HepG2 (cell line): ENCODE measurements around the gene CMTM3. TPM values are rescaled to one million over a fixed set of nuclear protein-coding genes. Genes with fewer than 3 reads are reported as not detected.
A peak's percentile ranks its signal among the peaks of the same experiment; 100 is the strongest.
"Not testable (repeated sequence)": the region's sequence is repeated elsewhere in the genome, so short reads cannot be mapped to it uniquely, and the experiment has no call there.

ENCODE experiments used
- ATAC-seq: fragments of 200-7000 bp; cut with Tn5 transposase; 3 replicates; pipeline ENCODE4 v1.9.1; 2020; ENCODE audit warnings: mild to moderate bottlenecking, moderate library complexity
- BruUV-seq: library from RNA; stranded (reverse); fragments of 400-500 nt; replicated peaks from 2 replicates; lab custom pipeline; 2021; lab: Mats Ljungman, UMichigan
- CTCF ChIA-PET: fragments of 300-600 bp; formaldehyde crosslinking; extraction: SDS; loops from one replicate; lab custom pipeline; 2021; ENCODE audit warnings: low total read pairs, inconsistent platforms, low intra/inter-chr PET ratio; lab: Yijun Ruan, JAX
- POLR2A ChIA-PET: fragments of 350-600 bp; sonication (Branson Sonifier 250); formaldehyde crosslinking; loops from one replicate; lab custom pipeline; 2020; ENCODE audit warnings: antibody characterized with exemption, inconsistent platforms; lab: Yijun Ruan, JAX
- DNase-seq: peaks from one replicate; pipeline ENCODE4 v3.0.0-alpha.2; 2015; ENCODE audit warnings: low spot score
- FAIRE-seq: peaks from 3 replicates; lab custom pipeline; 2011; peaks lifted over from hg19 to GRCh38; lab: Jason Lieb, UNC
- H2AFZ ChIP-seq: one replicate; pipeline ENCODE4 v1.6.1; 2011; ENCODE audit warnings: low read length, inconsistent platforms
- H3K27ac ChIP-seq: fragments of 300-600 bp; 3 replicates; pipeline ENCODE4 v1.8.0; 2011; ENCODE audit warnings: mixed run types, mild to moderate bottlenecking, mixed read lengths, low read length, inconsistent platforms; ENCODE audit not compliant: insufficient read depth; ENCODE audit errors: extremely low read length
- H3K27me3 ChIP-seq, 2 experiments: fragments of 200-600 bp in 1 of 2; 2 replicates in 1 of 2; 3 replicates in 1 of 2; pipeline versions ENCODE4 v1.6.0 to v1.8.0; 2011; ENCODE audit warnings: low read length in 2 of 2, mild to moderate bottlenecking in 2 of 2, moderate library complexity in 2 of 2, inconsistent platforms in 1 of 2; ENCODE audit not compliant: insufficient read depth in 2 of 2, control insufficient read depth in 1 of 2
- H3K36me3 ChIP-seq, 2 experiments: fragments of 200-600 bp in 1 of 2; replicated peaks in 1 of 2; 2 replicates in 1 of 2; 3 replicates in 1 of 2; pipeline versions ENCODE4 v1.5.1 to v1.8.0; 2011; ENCODE audit warnings: low read length in 2 of 2, inconsistent platforms in 1 of 2; ENCODE audit not compliant: insufficient read depth in 2 of 2, control insufficient read depth in 1 of 2
- H3K4me1 ChIP-seq: 2 replicates; pipeline ENCODE4 v1.5.1; 2012; ENCODE audit warnings: low read length, inconsistent platforms; ENCODE audit not compliant: insufficient read depth
- H3K4me2 ChIP-seq: 2 replicates; pipeline ENCODE4 v1.6.0; 2011; ENCODE audit warnings: low read depth, low read length, inconsistent platforms
- H3K4me3 ChIP-seq, 3 experiments: fragments of 200-600 bp in 1 of 3; sonication (generic), shearing (Covaris generic) in 1 of 3; replicated peaks in 1 of 3; 2 replicates each; pipeline ENCODE4 v1.5.1; 2011 to 2016; ENCODE audit warnings: low read length in 3 of 3, inconsistent platforms in 2 of 3, low read depth in 2 of 3, mild to moderate bottlenecking in 2 of 3, control low read depth in 1 of 3, mixed read lengths in 1 of 3; ENCODE audit not compliant: insufficient read depth in 1 of 3
- H3K79me2 ChIP-seq: one replicate; pipeline ENCODE4 v1.6.1; 2011; ENCODE audit warnings: low read length, inconsistent platforms; ENCODE audit not compliant: insufficient read depth
- H3K9ac ChIP-seq: 2 replicates; pipeline ENCODE4 v1.6.0; 2011; ENCODE audit warnings: mild to moderate bottlenecking, low read depth, low read length, inconsistent platforms; ENCODE audit not compliant: insufficient read depth
- H3K9me3 ChIP-seq: 2 replicates; pipeline ENCODE4 v1.5.1; 2012; ENCODE audit warnings: mild to moderate bottlenecking, low read length
- H4K20me1 ChIP-seq: 2 replicates; pipeline ENCODE4 v1.6.0; 2011; ENCODE audit warnings: inconsistent platforms, mild to moderate bottlenecking, low read length, moderate library complexity; ENCODE audit not compliant: insufficient read depth
- HOXA7 ChIP-seq: sonication (generic); formaldehyde crosslinking; IDR thresholded peaks from 2 replicates; pipeline ENCODE4 v1.8.1; 2022; ENCODE audit warnings: mild to moderate bottlenecking, missing genetic modification reagents, moderate library complexity
- IKZF5 ChIP-seq: IDR thresholded peaks from 2 replicates; pipeline ENCODE4 v1.6.1; 2018; ENCODE audit warnings: missing genetic modification reagents, mild to moderate bottlenecking, missing compliant biosample characterization
- KAT7 ChIP-seq: IDR thresholded peaks from 2 replicates; pipeline ENCODE4 v1.6.1; 2018; ENCODE audit warnings: borderline replicate concordance, missing compliant biosample characterization
- NBN ChIP-seq: fragments of 450-650 bp; conservative IDR thresholded peaks from 2 replicates; pipeline ENCODE4 v1.6.1; 2017
- RAD51 ChIP-seq: fragments of 450-650 bp; IDR thresholded peaks from 2 replicates; pipeline ENCODE4 v1.6.1; 2016; ENCODE audit warnings: borderline replicate concordance
- SNRNP70 ChIP-seq: fragments of 200-400 bp; formaldehyde crosslinking; IDR thresholded peaks from 2 replicates; pipeline ENCODE4 v1.6.1; 2017; ENCODE audit warnings: mild to moderate bottlenecking, low read depth, low read length, moderate library complexity
- SP140L ChIP-seq: sonication (generic); formaldehyde crosslinking; IDR thresholded peaks from 2 replicates; pipeline ENCODE4 v1.4.0; 2020; ENCODE audit warnings: missing genetic modification reagents, borderline replicate concordance
- SUZ12 ChIP-seq: fragments of 150-350 bp; IDR thresholded peaks from 2 replicates; pipeline ENCODE4 v1.6.1; 2014; ENCODE audit warnings: low read depth, low read length
- ZC3H13 ChIP-seq: sonication (generic); formaldehyde crosslinking; IDR thresholded peaks from 2 replicates; pipeline ENCODE4 v1.8.1; 2023; ENCODE audit warnings: mild to moderate bottlenecking, missing genetic modification reagents, moderate library complexity
- ZSCAN20 ChIP-seq: sonication (generic); formaldehyde crosslinking; IDR thresholded peaks from 2 replicates; pipeline ENCODE4 v1.4.0; 2020; ENCODE audit warnings: missing genetic modification reagents, mild to moderate bottlenecking, borderline replicate concordance
- WGBS: methylation state at CpG from one replicate; pipeline ENCODE4 v1.1.6; 2017; ENCODE audit warnings: low lambda C conversion rate; 5-methylcytosine and 5-hydroxymethylcytosine counted together
- in situ Hi-C: cut with HindIII; loops from 2 replicates; pipeline ENCODE4 v1.10.0; 2017; ENCODE audit warnings: low pct_unique_long_range_greater_than_20kb; ENCODE audit not compliant: extremely low pct_ligation_motif_present
- intact Hi-C: fragments of 100-400 bp; cut with micrococcal nuclease; formaldehyde crosslinking; loops from one replicate; pipeline ENCODE4 v1.10.0; 2022; ENCODE audit not compliant: unreplicated experiment
- polyA plus RNA-seq, 8 experiments: library from polyadenylated mRNA; depleted of rRNA in 3 of 8; stranded (reverse) in 7 of 8; unstranded in 1 of 8; fragments of >200 nt; fragmentation: Illumina TruSeq in 4 of 8; extraction: Trizol in 4 of 8; gene quantifications; 2 replicates each; pipeline versions ENCODE4 v1.2.1 to v1.2.3, GENCODE V29; 2011 to 2016; ENCODE audit warnings: low read depth in 4 of 8, missing spikeins in 1 of 8, mixed read lengths in 1 of 8; ENCODE audit not compliant: insufficient read depth in 1 of 8
- total RNA-seq, 5 experiments: library from RNA; depleted of rRNA; stranded (reverse); fragments of >200 nt; fragmentation: Illumina TruSeq; extraction: Trizol; gene quantifications; 2 replicates each; pipeline ENCODE4 v1.2.3, GENCODE V29; 2016; ENCODE audit warnings: low read depth in 1 of 5
- TF ChIP-seq, protein P1 (sequence below): sonication (generic); formaldehyde crosslinking; IDR thresholded peaks from 2 replicates; pipeline ENCODE4 v1.5.0; 2020; ENCODE audit warnings: mild to moderate bottlenecking, missing genetic modification reagents

Gene CMTM3
- total and polyA plus RNA-seq, 2 of the 13 experiments (the other 11 are each of a cell fraction or from before 2014, with no cell fraction given), result 29.2 to 48.7 TPM

DNA sequence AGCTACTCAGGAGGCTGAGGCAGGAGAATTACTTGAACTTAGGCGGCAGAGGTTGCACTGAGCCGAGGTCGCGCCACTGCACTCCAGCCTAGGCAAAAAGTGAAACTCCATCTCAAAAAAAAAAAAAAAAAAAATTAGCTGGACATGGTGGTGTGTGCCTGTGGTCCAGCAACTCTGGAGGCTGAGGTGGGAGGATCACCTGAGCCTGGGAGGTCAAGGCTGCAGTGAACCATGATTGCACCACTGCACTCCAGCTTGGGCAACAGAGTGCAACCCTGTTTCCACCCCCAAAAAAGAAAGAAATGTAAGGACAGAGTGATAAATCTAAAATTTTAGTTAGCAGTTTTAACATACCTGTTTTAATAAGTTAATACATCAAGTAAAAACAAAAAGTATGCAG lies 7.9 kb upstream of the CMTM3 start:
- intact Hi-C loops, H4K20me1 ChIP-seq, H3K4me3 ChIP-seq, H3K9ac ChIP-seq, CTCF ChIA-PET, H3K36me3 ChIP-seq, H2AFZ ChIP-seq, H3K9me3 ChIP-seq, H3K27ac ChIP-seq, H3K4me1 ChIP-seq, H3K79me2 ChIP-seq, ATAC-seq, in situ Hi-C loops, POLR2A ChIA-PET, BruUV-seq, H3K27me3 ChIP-seq, FAIRE-seq, DNase-seq, H3K4me2 ChIP-seq: not testable (repeated sequence)
- 79% methylated on average over 4 of the region's 4 CpGs for WGBS
- TF ChIP-seq, protein P1, sequence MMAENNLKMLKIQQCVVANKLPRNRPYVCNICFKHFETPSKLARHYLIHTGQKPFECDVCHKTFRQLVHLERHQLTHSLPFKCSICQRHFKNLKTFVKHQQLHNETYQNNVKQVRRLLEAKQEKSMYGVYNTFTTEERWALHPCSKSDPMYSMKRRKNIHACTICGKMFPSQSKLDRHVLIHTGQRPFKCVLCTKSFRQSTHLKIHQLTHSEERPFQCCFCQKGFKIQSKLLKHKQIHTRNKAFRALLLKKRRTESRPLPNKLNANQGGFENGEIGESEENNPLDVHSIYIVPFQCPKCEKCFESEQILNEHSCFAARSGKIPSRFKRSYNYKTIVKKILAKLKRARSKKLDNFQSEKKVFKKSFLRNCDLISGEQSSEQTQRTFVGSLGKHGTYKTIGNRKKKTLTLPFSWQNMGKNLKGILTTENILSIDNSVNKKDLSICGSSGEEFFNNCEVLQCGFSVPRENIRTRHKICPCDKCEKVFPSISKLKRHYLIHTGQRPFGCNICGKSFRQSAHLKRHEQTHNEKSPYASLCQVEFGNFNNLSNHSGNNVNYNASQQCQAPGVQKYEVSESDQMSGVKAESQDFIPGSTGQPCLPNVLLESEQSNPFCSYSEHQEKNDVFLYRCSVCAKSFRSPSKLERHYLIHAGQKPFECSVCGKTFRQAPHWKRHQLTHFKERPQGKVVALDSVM, result peak; percentile 92

DNA sequence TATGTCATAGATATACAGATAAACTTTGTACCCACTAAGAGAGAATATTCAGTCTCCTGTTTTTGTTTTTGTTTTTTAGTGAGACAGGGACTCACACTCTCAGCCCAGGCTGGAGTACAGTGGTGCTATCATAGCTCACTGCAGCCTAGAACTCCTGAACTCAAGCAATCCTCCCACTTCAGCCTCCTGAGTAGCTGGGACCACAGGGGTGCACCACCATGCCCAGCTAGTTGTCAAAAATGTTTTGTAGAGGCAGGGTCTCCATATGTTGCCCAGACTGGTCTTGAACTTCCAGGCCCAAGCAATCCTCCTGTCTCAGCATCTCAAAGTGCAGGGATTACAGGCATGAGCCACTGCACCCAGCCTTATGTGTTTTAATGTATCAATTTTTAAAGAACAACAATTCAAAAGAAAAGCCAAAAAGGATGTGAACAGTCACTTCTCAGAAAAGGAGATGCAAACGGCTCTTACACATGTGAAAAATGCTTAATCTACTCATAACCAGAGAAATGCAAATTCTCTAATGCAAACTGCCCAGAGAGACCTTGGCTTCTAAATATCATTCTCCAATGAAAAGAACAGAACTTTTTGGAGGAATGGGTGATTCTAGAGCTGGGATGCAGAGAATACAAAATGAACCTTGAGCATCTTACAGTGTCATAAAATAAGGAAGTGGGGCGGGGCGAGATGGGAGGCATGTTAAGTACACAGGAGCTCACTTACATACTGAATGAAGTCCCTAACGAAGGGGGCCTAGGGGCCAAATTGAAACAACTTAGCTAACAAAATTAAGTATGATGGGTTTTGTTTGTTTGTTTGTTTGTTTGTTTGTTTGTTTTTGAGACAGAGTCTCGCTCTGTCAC lies 7.3 kb upstream of the CMTM3 start:
- CTCF ChIA-PET, result no interaction called here
- H4K20me1 ChIP-seq, result no peaks in the 10 kb centered on the region
- no peaks in the 10 kb centered on the region for H3K79me2 ChIP-seq
- BruUV-seq, result no TSS peak
- H3K4me1 ChIP-seq, result peaks cover 13% of the 10 kb centered on the region
- H3K4me2 ChIP-seq, result no peak overlapping the region
- FAIRE-seq, result no peak
- H3K36me3 ChIP-seq, result no peaks in the 10 kb centered on the region
- H3K27ac ChIP-seq, result no peak overlapping the region
- H3K27me3 ChIP-seq, result peaks cover 1 to 3% of the 10 kb centered on the region in 2 experiments; a peak in 1 of 5 replicates
- no peak for ATAC-seq
- intact Hi-C loops, result no loop called here
- TF ChIP-seq SP140L (CRISPR knock-in tag), result no peak
- no peak for TF ChIP-seq ZSCAN20 (CRISPR knock-in tag)
- TF ChIP-seq NBN, result no peak
- no peak for TF ChIP-seq RAD51
- TF ChIP-seq IKZF5, result no peak
- no peak for TF ChIP-seq KAT7
- TF ChIP-seq SUZ12, result no peak
- TF ChIP-seq HOXA7 (CRISPR knock-in tag), result no peak
- no peak for TF ChIP-seq SNRNP70
- no peak for TF ChIP-seq ZC3H13 (CRISPR knock-in tag)
- TF ChIP-seq, all 625 proteins: peak for 0
- DNase-seq, result no peak
- 61% methylated on average over 5 of the region's 5 CpGs for WGBS
- no peak overlapping the region for H3K4me3 ChIP-seq
- in situ Hi-C loops, result no loop called here
- H3K9ac ChIP-seq, result no peak overlapping the region
- POLR2A ChIA-PET, result no interaction called here
- no peak overlapping the region for H2AFZ ChIP-seq
- no peaks in the 10 kb centered on the region for H3K9me3 ChIP-seq
